Natural killer cell treated with Interleukin-12 subunit alpha and Interleukin-12 subunit beta and Interleukin-15 and Interleukin-18, amount 100 ng/mL, for 72 hours (primary cell): ENCODE data around the gene RAPGEF6. TPM values are rescaled to one million over a fixed set of nuclear protein-coding genes. Genes with fewer than 3 reads are reported as not detected.

Source experiments
- ATAC-seq, 2 donors: fragments of 150-1000 bp; cut with Tn5 transposase in 1 of 2; sonication (Bioruptor Pico), chemical (Tn5 transposase) in 1 of 2; 2 replicates each; pipeline ENCODE4 v1.10.0; 2021
- DNase-seq: peaks from one replicate; pipeline ENCODE4 v3.0.0; 2022; ENCODE audit warnings: low spot score
- H3K27ac Mint-ChIP-seq, 2 donors: 1 replicate in 1 of 2; 2 replicates in 1 of 2; pipeline ENCODE4 v1.8.0; 2022; ENCODE audit warnings: mixed read lengths in 2 of 2, mild to moderate bottlenecking in 1 of 2, moderate library complexity in 1 of 2
- H3K27me3 Mint-ChIP-seq, 2 donors: 1 replicate in 1 of 2; 2 replicates in 1 of 2; pipeline ENCODE4 v1.8.0; 2022; ENCODE audit warnings: mixed read lengths in 2 of 2
- H3K36me3 Mint-ChIP-seq: one replicate; pipeline ENCODE4 v1.8.0; 2022; ENCODE audit warnings: mixed read lengths
- H3K4me1 Mint-ChIP-seq, 2 donors: 1 replicate in 1 of 2; 2 replicates in 1 of 2; pipeline ENCODE4 v1.8.0; 2022; ENCODE audit warnings: low read depth in 2 of 2, mixed read lengths in 2 of 2, mild to moderate bottlenecking in 1 of 2
- H3K4me3 Mint-ChIP-seq: one replicate; pipeline ENCODE4 v1.8.0; 2022; ENCODE audit warnings: mixed read lengths
- H3K9me3 Mint-ChIP-seq: 2 replicates; pipeline ENCODE4 v1.8.0; 2022; ENCODE audit warnings: mixed read lengths
- total RNA-seq, 2 donors: library from RNA; stranded (reverse); gene quantifications; one replicate each; pipeline ENCODE4 v1.2.3, GENCODE V29; 2022

RAPGEF6 gene
- total RNA-seq, 2 donors from 2014 or later, result 31.7 to 39.2 TPM

DNA sequence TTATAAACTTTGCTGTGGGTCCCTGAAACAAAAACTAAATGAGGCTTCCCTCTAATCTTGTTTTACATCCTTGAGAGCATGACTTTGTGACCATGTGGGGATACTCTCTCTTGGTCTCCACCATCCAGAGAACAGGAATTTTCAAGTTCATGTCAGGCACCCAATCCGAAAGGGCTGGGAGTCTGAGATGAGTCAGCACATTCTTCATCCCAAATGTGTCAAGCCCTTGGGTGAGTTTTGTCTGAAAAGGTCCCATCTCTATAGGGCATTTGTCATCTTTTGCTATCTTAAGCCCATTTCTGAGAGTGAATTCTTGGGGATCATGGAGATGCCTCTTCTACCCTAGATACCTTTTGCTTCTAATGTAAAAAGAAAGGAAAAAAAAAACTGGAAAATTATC is 26.9 kb upstream of the RAPGEF6 start:
- H3K9me3 Mint-ChIP-seq, result no peaks in the 10 kb centered on the region
- ATAC-seq, result no peak
- peaks cover 0 to 3% of the 10 kb centered on the region in 2 donors for H3K4me1 Mint-ChIP-seq
- H3K36me3 Mint-ChIP-seq, result peaks cover 19% of the 10 kb centered on the region
- H3K27ac Mint-ChIP-seq, result no peak overlapping the region
- no peak overlapping the region for H3K4me3 Mint-ChIP-seq
- H3K27me3 Mint-ChIP-seq, result no peaks in the 10 kb centered on the region
- DNase-seq, result no peak

DNA sequence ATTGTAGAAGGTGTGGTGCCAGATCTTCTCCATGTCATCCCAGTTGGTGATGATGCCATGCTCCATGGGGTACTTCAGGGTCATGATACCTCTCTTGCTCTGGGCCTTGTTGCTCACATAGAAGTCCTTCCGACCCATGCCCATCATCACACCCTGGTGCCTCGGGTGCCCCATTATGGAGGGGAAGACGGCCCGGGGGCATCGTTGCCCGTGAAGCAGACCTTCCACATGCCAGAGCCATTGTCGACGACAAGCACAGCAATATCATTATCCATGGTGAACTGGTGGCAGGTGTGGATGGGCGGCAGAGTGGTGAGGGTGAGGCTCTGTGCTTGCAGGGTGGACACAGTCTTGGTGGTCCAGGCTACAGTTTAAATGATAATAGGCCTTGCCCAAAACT is 24.8 kb upstream of the RAPGEF6 start:
- H3K36me3 Mint-ChIP-seq, result peaks cover 19% of the 10 kb centered on the region
- H3K4me3 Mint-ChIP-seq, result no peak overlapping the region
- H3K4me1 Mint-ChIP-seq, result peaks cover 6 to 8% of the 10 kb centered on the region in 2 donors
- no peaks in the 10 kb centered on the region for H3K27me3 Mint-ChIP-seq
- ATAC-seq (no peak), DNase-seq (no peak)
- no peaks in the 10 kb centered on the region for H3K9me3 Mint-ChIP-seq
- H3K27ac Mint-ChIP-seq, result no peak overlapping the region

DNA sequence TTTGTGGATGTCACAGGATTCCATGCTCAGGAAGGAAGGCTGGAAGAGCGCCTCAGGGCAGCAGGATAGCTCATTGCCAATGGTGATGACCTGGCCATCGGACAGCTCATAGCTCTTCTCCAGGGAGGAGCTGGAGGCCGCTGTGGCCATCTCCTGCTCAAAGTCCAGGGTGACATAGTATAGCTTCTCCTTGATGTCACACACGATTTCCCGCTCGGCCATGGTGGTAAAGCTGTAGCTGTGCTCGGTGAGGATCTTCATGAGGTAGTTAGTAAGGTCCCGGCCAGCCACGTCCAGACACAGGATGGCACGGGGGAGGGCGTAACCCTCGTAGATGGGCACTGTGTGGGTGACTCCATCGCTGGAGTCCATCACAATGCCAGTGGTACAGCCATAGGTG is 24.3 kb upstream of the RAPGEF6 start:
- Mint-ChIP-seq H3K4me1 (peaks cover 9% of the 10 kb centered on the region in 2 donors), H3K4me3 (no peak overlapping the region), H3K27ac (no peak overlapping the region), H3K9me3 (no peaks in the 10 kb centered on the region), H3K27me3 (no peaks in the 10 kb centered on the region), H3K36me3 (peaks cover 22% of the 10 kb centered on the region)
- DNase-seq (no peak), ATAC-seq (no peak)

DNA sequence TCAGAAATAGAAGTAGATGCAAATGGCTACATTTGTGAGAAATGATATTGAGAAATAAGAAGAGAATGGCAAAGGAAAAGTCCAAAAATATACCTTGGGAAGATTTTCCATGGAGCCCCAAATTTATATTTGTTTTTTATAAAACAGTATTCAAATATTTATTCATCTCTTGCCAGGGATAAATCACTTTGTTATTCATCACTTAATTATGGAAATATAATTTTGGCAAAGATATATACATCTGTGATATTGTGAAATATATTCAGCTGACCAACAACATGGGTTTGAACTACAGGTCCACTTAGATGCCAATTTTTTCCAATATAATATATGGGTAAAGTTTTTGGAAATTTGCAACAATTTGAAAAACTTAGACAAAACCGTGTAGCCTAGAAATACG is 19.7 kb upstream of the RAPGEF6 start:
- H3K9me3 Mint-ChIP-seq, result no peaks in the 10 kb centered on the region
- DNase-seq, result no peak
- H3K36me3 Mint-ChIP-seq, result peaks cover 27% of the 10 kb centered on the region
- no peak overlapping the region for H3K4me3 Mint-ChIP-seq
- ATAC-seq, result no peak
- no peaks in the 10 kb centered on the region for H3K27me3 Mint-ChIP-seq
- no peak overlapping the region for H3K27ac Mint-ChIP-seq
- peaks cover 9 to 13% of the 10 kb centered on the region in 2 donors for H3K4me1 Mint-ChIP-seq

DNA sequence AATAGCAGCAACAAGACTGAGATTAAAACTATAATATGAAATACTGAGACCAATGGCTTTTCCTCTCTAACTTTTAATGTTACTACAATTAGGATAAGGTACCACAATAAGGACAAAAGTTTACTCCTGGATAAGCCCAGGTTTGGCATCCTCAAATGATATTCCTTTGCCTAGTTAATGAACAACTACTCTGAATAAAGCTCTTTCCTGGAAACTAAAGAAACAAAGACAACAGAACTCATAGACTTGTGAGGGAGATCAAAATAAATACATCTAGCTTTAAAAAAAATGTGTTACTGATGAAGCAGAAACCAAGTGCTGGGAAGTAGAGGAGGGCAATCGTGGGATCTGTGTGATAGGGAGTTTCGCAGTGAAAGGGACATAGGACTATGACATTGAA is 19.3 kb upstream of the RAPGEF6 start:
- no peaks in the 10 kb centered on the region for H3K9me3 Mint-ChIP-seq
- no peak overlapping the region for H3K27ac Mint-ChIP-seq
- no peak for DNase-seq
- peaks cover 28% of the 10 kb centered on the region for H3K36me3 Mint-ChIP-seq
- H3K4me3 Mint-ChIP-seq, result no peak overlapping the region
- H3K27me3 Mint-ChIP-seq, result no peaks in the 10 kb centered on the region
- peaks cover 9 to 13% of the 10 kb centered on the region in 2 donors for H3K4me1 Mint-ChIP-seq
- no peak for ATAC-seq

DNA sequence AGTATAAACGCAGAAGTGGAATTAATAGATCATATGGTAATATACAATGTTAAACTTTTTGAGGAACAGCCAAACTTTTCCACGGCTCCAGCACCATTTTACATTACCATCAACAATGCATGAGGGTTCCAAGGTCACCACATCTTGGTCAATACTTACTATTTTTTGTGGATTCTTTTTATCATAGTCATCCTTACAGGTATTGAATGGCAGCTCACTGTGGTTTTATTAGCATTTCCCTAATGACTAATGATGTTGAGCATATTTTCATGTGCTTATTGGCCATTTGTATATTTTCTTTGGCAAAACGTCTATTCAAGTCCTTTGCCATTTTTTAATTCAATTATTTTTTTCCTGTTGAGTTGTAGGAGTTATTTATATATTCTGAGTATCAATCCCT is 14.1 kb upstream of the RAPGEF6 start:
- no peak overlapping the region for H3K4me3 Mint-ChIP-seq
- no peaks in the 10 kb centered on the region for H3K27me3 Mint-ChIP-seq
- DNase-seq (no peak), ATAC-seq (no peak)
- no peak overlapping the region for H3K27ac Mint-ChIP-seq
- H3K4me1 Mint-ChIP-seq, result peaks cover 0 to 8% of the 10 kb centered on the region in 2 donors
- H3K9me3 Mint-ChIP-seq, result no peaks in the 10 kb centered on the region
- peaks cover 23% of the 10 kb centered on the region for H3K36me3 Mint-ChIP-seq

DNA sequence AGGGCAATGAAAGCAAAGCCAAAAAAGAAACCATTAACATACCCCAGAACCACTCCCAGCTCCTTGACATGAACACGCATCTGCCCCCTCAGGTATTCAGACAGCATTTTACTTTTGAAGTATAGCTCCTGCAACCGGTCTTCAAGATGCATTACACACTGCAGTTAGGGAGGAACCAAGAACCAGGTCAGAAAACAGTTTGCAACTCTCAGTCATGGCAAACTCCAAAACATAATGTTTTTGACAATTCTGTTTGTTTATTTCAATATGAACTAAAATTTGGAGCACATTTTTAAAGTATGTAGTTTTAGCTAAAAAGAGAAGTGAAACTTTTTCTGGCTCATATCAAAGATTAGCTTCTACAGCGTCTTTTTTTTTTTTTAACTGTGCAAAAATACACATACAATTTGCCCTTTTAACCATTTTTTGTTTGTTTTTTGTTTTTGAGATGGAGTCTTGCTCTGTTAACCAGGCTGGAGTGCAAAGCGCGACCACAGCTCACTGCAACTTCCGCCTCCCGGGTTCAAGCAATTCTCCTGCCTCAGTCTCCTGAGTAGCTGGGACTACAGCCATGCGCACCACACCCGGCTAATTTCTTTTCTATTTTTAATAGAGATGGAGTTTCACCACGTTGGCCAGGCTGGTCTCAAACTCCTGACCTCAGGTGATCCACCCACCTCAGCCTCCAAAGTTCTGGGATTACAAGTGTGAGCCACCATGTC is 12.2 kb upstream of the RAPGEF6 start:
- ATAC-seq (no peak), DNase-seq (no peak)
- no peaks in the 10 kb centered on the region for H3K27me3 Mint-ChIP-seq
- no peak overlapping the region for H3K27ac Mint-ChIP-seq
- peaks cover 0 to 6% of the 10 kb centered on the region in 2 donors for H3K4me1 Mint-ChIP-seq
- peaks cover 22% of the 10 kb centered on the region for H3K36me3 Mint-ChIP-seq
- H3K9me3 Mint-ChIP-seq, result no peaks in the 10 kb centered on the region
- no peak overlapping the region for H3K4me3 Mint-ChIP-seq

DNA sequence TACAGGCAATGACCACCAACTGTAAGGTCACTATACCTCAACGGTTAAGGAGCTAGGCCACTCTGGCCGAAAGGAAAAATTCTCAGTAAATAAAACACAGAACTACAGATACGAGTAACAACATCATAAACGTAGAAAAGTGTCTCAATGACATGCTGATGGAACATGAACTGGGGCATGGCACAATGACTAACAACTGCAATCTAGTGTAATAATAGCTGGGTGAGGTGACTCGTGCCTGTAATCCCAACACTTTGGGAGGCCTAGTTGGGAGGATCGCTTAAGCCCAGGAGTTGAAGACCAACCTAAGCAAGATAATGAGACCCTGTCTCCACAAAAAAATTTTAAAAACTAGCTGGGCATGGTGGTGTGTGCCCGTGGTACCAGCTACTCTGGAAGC is 9.8 kb upstream of the RAPGEF6 start:
- H3K4me1 Mint-ChIP-seq, result peaks cover 3 to 13% of the 10 kb centered on the region in 2 donors
- no peak for DNase-seq
- peaks cover 7% of the 10 kb centered on the region for H3K36me3 Mint-ChIP-seq
- H3K9me3 Mint-ChIP-seq, result no peaks in the 10 kb centered on the region
- no peak for ATAC-seq
- no peaks in the 10 kb centered on the region for H3K27me3 Mint-ChIP-seq
- no peak overlapping the region for H3K4me3 Mint-ChIP-seq
- H3K27ac Mint-ChIP-seq, result no peak overlapping the region

DNA sequence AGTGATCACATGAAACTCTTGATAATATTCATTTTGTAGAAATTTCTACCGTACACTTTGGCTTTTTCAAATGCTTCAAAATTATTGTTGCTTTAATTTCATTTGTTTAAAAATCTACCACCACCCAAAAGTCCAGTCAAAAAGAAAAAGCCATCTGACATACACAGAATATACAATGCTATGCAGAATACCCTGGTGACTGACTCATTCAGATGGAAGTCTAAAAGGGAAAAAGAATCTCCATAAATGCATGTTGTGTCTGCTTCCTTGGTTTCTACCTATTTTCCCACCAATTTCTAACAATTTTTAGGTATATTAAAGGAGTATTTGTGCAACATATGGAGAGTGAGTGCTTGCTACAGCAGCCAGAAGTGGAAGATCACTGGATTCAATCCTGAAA is 9.3 kb upstream of the RAPGEF6 start:
- Mint-ChIP-seq H3K36me3 (peaks cover 4% of the 10 kb centered on the region), H3K9me3 (no peaks in the 10 kb centered on the region)
- no peak for ATAC-seq

DNA sequence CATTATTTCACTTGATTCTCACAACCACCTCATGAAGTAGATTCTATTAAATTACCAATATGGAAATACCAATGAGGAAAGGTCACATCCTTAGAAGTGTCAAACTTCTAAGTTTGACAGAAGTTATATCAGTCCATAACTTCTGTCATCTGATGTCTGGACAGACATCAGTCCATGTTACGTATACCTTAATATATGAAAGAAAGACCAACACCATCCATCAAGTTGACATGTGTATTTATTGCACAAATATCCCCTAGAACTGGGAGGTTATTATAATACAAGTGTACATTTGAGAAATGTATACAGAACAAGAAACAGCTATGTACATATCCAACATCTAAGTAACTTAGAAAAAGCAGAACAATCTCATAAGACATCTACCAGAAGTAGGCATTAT is 6.5 kb upstream of the RAPGEF6 start:
- no peak overlapping the region for H3K27ac Mint-ChIP-seq
- DNase-seq (no peak), ATAC-seq (no peak)
- peaks cover 4% of the 10 kb centered on the region for H3K36me3 Mint-ChIP-seq
- H3K4me3 Mint-ChIP-seq, result no peak overlapping the region
- H3K9me3 Mint-ChIP-seq, result no peaks in the 10 kb centered on the region
- no peaks in the 10 kb centered on the region for H3K27me3 Mint-ChIP-seq
- H3K4me1 Mint-ChIP-seq, result peaks cover 7 to 14% of the 10 kb centered on the region in 2 donors

More for the DNA sequence above, 9.3 kb upstream of the RAPGEF6 start:
- Mint-ChIP-seq H3K4me3 (no peak overlapping the region), H3K27me3 (no peaks in the 10 kb centered on the region), H3K27ac (no peak overlapping the region), H3K4me1 (peaks cover 5 to 17% of the 10 kb centered on the region in 2 donors)
- DNase-seq, result no peak

DNA sequence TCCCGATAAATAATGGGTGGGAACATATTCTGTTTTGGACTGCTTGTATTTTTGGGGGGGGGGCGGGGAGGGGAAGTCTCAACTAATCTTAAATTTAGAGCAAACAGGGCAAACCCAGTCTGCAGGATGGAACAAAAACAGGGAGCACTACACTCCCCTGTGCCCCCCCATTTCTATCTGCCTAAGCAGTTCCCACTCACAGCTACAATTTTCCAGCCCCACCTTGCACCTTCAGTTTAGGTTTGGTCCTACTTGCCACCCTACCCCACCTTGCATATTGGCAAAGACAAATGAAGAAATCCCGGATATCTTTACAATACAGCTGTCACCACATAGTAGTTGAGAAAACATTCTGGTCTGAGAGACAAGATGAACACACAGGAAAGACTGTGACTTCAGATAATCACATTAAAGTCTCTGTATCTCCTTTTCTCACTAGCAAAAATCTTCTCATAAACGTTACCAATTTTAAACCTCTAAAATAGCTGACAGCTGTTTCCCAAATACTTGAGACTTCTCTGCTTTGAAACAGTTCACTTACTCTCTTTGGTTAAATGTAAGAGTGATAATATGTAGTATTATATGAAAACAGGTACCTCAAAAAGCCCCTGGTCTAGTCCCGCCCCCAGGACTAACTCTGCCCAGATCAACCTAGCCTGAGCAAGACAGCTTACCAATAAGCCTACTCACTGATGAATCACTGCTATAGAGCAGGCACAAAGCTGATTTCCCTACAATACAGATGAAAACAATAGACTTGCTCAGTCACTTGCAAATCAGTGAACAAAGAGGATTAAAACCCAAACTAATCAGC is 5.2 kb upstream of the RAPGEF6 start:
- peak in 1 of 2 donors; percentile 63 for ATAC-seq
- Mint-ChIP-seq H3K36me3 (peaks cover 4% of the 10 kb centered on the region), H3K4me3 (peak overlapping the region; percentile 9), H3K27me3 (no peaks in the 10 kb centered on the region), H3K27ac (peak overlapping the region; percentile 69 to 70), H3K4me1 (peaks cover 10 to 19% of the 10 kb centered on the region in 2 donors), H3K9me3 (no peaks in the 10 kb centered on the region)
- no peak for DNase-seq

DNA sequence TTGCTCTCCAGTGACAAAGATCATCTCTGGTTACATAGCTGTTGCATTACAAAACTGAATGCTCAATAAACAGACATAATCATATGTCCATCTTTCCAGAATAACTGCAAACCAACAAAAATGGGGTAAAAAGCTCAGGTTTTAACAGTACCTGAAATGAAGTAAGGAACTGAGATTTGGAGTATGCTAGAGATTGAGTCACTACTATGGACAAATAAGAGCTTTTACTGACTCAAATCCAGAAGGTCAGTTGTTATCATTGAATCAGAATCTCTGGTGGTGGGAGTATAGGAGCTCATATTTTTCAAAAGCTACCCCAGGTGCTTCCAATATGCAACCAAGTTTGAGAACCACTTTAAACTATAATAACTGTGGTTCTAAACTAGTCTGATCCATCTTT is 4.1 kb upstream of the RAPGEF6 start:
- H3K4me3 Mint-ChIP-seq, result no peak overlapping the region
- H3K4me1 Mint-ChIP-seq, result peaks cover 18 to 25% of the 10 kb centered on the region in 2 donors
- DNase-seq (no peak), ATAC-seq (no peak)
- no peaks in the 10 kb centered on the region for H3K9me3 Mint-ChIP-seq
- no peaks in the 10 kb centered on the region for H3K27me3 Mint-ChIP-seq
- peak overlapping the region in 1 of 2 donors; percentile 29 for H3K27ac Mint-ChIP-seq
- H3K36me3 Mint-ChIP-seq, result peaks cover 4% of the 10 kb centered on the region

DNA sequence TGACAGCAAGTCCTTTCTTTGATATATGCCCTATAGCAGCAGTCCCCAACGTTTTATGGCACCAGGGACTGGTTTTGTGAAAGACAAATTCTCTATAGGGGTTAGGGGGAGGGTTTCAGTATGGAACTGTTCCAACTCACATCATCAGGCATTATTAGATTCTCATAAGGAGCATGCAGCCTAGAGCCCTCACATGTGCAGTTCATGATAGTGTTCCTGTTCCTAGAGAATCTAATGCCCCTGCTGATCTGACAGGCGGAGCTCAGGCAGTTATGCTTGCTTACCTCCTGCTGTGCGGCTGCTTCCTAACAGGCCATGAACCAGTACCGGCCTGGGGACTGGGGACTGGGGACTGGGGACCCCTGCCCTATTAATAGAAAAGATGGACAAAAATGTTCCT is 2.7 kb upstream of the RAPGEF6 start:
- peaks cover 5% of the 10 kb centered on the region for H3K36me3 Mint-ChIP-seq
- H3K9me3 Mint-ChIP-seq, result no peaks in the 10 kb centered on the region
- no peaks in the 10 kb centered on the region for H3K27me3 Mint-ChIP-seq
- H3K4me3 Mint-ChIP-seq, result no peak overlapping the region
- ATAC-seq (no peak), DNase-seq (no peak)
- H3K4me1 Mint-ChIP-seq, result peaks cover 22 to 30% of the 10 kb centered on the region in 2 donors
- peak overlapping the region in 1 of 2 donors; percentile 6 for H3K27ac Mint-ChIP-seq
